AG10803 (cell line): ENCODE results near the gene PDCL2.
A peak's percentile ranks its signal among the peaks of the same experiment; 100 is the strongest.

Experiments
- DNase-seq: peaks from one replicate; pipeline ENCODE4 v3.0.0; 2010; ENCODE audit warnings: low read depth
- H3K4me3 ChIP-seq: 2 replicates; pipeline ENCODE4 v1.5.1; 2011; ENCODE audit warnings: mild to moderate bottlenecking, low read length, control low read depth
- TF ChIP-seq, protein P1 (sequence below): conservative IDR thresholded peaks from 2 replicates; pipeline ENCODE4 v1.5.1; 2011; ENCODE audit warnings: mild to moderate bottlenecking, low read length, control low read depth, inconsistent platforms

PDCL2 gene

DNA sequence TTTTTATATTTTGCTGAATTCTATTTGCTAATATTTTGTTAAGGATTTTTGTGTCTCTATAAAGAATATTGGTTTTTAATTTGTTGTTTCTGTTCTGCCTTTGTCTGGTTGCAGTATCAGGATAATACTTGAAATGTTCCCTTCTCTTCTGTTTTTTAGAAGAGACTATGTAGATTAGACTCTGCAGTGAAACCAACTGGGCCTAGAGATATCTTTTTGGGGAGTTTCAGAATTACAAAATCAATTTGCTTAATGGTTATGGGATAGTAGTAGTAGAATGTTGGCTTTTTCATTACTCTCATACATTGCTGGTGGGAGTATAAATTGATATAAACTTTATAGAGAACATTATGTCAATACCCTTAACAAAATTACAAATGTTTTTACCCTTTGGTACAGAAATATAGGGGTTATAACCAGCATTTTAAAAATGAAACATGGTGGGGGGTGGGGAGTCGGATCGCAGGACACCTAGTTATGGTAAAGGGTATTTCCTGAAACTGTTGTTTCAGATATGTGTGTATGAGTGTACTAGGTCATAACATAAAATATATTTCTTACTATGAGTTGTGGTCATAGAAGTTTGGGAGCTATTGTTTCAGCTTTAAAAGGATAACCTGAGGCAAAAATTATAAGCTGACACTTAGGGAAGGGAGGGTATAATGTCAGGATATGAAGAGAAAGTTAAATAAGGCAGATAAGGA, 74.4 kb downstream of the PDCL2 start:
- H3K4me3 ChIP-seq = no peak overlapping the region
- no peak for DNase-seq
- TF ChIP-seq, protein P1, sequence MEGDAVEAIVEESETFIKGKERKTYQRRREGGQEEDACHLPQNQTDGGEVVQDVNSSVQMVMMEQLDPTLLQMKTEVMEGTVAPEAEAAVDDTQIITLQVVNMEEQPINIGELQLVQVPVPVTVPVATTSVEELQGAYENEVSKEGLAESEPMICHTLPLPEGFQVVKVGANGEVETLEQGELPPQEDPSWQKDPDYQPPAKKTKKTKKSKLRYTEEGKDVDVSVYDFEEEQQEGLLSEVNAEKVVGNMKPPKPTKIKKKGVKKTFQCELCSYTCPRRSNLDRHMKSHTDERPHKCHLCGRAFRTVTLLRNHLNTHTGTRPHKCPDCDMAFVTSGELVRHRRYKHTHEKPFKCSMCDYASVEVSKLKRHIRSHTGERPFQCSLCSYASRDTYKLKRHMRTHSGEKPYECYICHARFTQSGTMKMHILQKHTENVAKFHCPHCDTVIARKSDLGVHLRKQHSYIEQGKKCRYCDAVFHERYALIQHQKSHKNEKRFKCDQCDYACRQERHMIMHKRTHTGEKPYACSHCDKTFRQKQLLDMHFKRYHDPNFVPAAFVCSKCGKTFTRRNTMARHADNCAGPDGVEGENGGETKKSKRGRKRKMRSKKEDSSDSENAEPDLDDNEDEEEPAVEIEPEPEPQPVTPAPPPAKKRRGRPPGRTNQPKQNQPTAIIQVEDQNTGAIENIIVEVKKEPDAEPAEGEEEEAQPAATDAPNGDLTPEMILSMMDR = no peak

DNA sequence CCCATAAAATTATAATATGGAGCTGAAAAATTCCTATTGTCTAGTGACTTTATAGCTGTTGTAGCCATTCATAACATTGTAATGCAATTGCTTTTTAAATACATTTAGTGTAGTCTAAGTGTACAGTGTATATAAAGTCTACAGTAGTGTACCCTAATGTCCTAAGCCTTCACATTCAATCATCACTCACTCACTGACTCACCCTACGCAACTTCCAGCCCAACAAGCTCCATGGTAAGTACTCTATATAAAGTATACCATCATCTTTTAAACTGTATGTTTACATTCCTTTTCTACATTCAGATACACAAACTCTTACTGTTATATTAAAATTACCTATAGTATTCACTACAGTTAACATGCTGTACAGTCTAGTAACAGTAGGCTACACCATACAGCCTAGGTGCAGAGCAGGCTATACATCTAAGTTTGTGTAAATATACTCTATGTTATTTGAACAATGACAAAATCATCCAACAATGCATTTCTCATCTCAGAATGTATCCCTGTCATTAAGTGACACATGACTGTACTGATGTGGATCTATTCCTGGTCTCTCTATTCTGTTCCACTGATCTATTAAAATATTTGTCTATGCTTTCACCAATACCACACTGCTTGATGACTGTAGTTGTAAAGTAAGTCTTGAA, 79.0 kb downstream of the PDCL2 start:
- no peak overlapping the region for H3K4me3 ChIP-seq
- no peak for DNase-seq
- TF ChIP-seq, protein P1 = no peak

DNA sequence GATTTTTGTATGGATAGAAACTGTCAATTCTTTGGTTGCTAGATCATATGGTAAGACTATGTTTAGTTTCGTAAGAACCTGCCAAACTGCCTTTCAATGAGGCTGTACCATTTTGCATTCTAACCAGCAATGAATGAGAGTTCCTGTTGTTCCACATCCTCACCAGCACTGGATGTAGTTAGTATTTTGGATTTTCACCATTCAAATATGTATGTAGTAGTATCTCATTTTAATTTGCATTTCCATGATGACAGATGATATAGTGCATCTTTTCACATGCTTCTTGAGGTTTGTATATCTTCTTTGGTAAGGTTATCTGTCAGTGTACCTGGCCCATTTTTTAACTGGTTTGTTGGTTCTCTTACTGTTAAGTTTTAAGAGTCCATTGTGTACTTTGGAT, 80.0 kb downstream of the PDCL2 start:
- H3K4me3 ChIP-seq = no peak overlapping the region
- no peak for DNase-seq
- TF ChIP-seq, protein P1 = no peak

DNA sequence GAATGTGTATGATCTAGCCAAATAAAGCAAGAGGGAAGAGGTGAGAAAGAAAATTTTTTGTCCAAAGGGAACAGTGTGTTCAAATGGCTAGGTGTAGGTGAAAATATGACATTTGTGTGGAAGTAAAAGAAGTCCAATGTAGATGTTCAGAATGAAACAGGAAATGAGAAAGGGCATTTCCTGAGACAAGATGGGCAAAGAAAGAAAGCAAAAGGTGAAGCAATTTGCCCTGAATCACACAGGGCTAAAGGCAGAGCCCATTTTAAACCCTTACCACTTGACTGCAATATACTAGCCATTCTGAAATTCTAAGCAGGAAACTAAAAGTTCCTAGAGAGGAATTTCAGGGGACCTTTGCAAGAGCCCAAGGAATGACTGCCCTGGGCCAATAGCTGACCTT, 81.4 kb downstream of the PDCL2 start:
- DNase-seq = no peak
- TF ChIP-seq, protein P1 = no peak
- H3K4me3 ChIP-seq = no peak overlapping the region

DNA sequence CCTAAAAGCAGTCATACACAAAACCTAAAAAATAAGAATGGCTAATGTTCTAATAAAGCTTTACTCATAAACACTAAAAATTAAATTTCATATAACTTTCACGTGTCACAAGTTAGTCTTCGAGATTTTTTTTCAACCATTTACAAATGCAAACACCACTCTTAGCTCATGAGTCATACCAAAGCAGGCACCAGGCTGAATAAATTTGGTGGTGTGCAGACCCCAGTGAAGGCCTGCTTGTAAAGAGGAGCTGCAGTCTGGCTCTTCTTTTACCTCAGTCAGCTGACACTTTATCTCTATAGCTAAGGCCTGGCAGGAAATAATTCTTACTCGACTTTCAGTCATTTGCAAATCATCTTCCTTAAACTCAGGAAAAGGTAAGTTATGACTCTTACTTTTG, 82.8 kb downstream of the PDCL2 start:
- no peak overlapping the region for H3K4me3 ChIP-seq
- TF ChIP-seq, protein P1 = no peak
- no peak for DNase-seq

DNA sequence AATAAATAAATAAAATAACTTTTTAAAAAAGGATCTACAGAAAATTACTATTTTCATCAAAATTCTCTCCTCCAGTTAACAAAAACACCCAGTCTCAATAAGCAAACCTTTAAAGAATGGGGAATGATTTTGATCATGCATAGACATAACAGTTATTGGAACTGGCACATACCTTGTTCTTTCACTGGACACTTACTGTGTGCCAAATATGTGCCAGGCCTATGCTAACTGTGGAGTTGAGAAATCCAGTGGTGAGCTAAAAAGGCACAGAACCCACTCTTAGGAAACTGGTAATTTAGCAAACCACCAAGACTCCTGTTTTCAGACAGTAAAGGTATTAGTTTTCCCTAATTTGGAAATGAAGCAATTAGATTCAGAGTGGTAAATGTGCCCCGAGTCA, 84.4 kb downstream of the PDCL2 start:
- H3K4me3 ChIP-seq = no peak overlapping the region
- DNase-seq = peak; percentile 43

More for the DNA sequence above, 84.4 kb downstream of the PDCL2 start:
- TF ChIP-seq, protein P1 = no peak
